Skeletal muscle cell (primary cell): ENCODE measurements around the gene KNTC1.
"Not testable (repeated sequence)": the region's sequence is repeated elsewhere in the genome, so short reads cannot be mapped to it uniquely, and the experiment has no call there.

Source experiments
- DNase-seq: peaks from one replicate; pipeline ENCODE4 v3.0.0-alpha.2; 2010; ENCODE audit warnings: low read depth
- H3K4me3 ChIP-seq: 2 replicates; pipeline ENCODE4 v1.5.1; 2011; ENCODE audit warnings: low read depth, mild to moderate bottlenecking, control low read depth, low read length, moderate library complexity

The KNTC1 gene

DNA sequence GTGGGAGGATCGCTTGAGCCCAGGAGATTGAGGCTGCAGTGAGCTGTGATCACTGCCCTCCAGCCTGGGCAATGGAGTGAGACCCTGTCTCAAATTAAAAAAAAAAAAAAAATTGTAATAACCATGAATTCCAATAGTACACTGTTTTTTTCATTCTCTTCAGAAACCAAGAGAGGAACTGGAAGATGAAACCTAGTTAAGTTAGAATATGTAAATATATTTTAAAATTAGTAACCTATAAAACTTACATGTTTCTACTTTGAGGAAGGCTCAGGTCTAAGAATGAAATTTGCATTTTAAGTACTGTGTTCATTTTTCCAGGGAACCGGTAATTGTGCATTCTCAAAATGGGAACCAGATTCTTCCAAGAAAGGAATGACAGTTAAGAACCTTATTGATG is 18.8 kb downstream of the KNTC1 start:
- no peak overlapping the region for H3K4me3 ChIP-seq
- no peak for DNase-seq

DNA sequence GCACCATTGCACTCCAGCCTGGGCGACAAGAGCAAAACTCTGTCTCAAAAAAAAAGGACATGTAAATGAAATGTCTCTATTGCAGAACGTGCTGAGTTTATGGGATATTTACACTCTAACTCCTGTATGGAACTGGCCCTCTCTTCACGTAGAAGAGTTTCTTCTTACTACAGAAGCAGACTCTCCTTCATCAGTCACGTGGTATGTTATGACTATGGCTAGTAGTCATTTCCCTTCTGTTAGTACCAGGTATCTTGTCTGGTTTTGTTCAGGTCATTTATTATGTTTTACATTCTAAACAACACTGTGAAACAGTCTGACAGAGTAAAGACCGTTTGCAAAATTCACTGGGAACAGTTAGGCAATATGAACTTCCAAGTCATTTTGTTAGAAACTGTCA is 20.3 kb downstream of the KNTC1 start:
- H3K4me3 ChIP-seq = no peak overlapping the region
- DNase-seq = no peak

GRCh38 chr12:122558745-122559641 is 31.9 kb downstream of the KNTC1 start:
- no peak for DNase-seq
- no peak overlapping the region for H3K4me3 ChIP-seq

DNA sequence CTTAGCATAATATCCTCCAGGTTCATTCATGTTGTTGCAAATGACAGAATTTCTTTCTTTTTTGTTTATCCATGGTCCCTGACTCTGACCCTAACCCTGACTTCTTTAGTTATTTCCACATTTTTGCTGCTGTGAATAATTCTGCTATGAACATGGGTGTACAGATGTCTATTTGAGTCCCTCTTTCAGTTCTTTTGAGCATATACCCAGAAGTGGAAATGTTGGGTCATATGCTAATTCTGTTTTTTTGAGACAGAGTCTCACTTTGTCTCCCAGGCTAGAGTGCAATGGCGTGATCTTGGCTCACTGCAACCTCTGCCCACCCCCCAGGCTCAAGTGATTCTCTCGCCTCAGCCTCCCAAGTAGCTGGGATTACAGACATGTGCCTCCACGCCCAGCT is 33.1 kb downstream of the KNTC1 start:
- DNase-seq = no peak
- H3K4me3 ChIP-seq = no peak overlapping the region

GRCh38 chr12:122563361-122563760 is 36.3 kb downstream of the KNTC1 start:
- DNase-seq = no peak
- no peak overlapping the region for H3K4me3 ChIP-seq

- not testable (repeated sequence) for H3K4me3 ChIP-seq, DNase-seq
Observed at GRCh38 chr12:122566816-122567215, 39.8 kb downstream of the KNTC1 start.

DNA sequence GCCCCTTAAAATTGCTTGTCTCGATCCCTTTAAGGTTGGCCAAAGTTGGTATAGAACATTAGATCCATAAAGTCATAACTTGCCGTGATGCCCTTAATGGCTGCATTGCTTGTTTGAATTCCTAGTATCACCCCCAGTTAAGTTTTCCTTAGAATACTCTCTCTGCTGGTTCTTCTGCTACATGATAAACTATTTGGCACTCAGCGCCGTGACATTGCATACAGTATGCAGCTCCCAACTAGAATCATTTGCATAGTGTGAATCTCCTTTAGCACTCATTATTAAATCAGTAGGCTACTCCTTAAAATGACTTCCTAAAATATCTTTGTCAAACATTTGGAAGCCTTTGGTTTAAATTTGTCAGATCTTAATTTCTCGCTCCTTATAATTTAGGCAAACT is 42.2 kb downstream of the KNTC1 start:
- H3K4me3 ChIP-seq = no peak overlapping the region
- DNase-seq = no peak

GRCh38 chr12:122570006-122570405 is 43.0 kb downstream of the KNTC1 start:
- DNase-seq, H3K4me3 ChIP-seq: not testable (repeated sequence)

DNA sequence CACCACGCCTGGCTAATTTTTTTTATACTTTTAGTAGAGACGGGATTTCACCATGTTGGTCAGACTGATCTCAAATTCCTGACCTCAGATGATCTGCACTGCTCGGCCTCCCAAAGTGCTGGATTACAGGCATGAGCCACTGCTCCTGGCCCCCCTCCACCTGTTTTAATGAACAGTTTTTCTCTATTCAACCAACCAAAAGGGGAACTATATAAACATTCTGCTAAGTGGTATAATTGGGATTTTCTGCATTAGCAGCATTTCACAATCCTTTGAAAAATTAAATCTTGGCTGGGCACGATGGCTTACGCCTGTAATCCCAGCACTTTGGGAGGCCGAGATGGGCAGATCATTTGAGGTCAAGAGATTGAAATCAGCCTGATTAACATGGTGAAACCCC is 44.8 kb downstream of the KNTC1 start:
- DNase-seq = no peak
- H3K4me3 ChIP-seq = no peak overlapping the region

DNA sequence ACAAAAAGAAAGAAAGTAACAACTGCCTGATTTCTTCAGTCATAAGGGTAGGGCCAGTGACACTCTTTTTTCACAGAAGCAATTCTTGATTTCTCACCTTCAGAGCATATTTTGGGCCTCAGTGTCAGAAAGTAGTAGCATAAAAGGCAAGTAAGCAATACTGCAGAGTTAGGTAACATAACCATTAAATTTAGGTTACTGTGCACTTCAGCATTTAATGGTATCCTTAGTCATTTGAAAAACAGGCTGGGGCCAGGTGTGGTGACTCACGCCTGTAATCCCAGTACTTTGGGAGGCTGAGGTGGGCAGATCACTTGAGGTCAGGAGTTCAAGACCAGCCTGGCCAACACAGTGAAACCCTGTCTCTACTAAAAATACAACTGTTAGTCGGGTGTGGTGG is 56.2 kb downstream of the KNTC1 start:
- not testable (repeated sequence) for H3K4me3 ChIP-seq, DNase-seq

GRCh38 chr12:122584177-122584863 is 57.3 kb downstream of the KNTC1 start:
- H3K4me3 ChIP-seq = no peak overlapping the region
- DNase-seq = no peak

- no peak for DNase-seq
- H3K4me3 ChIP-seq = no peak overlapping the region
Observed at GRCh38 chr12:122590990-122591389, 63.9 kb downstream of the KNTC1 start.

- DNase-seq, H3K4me3 ChIP-seq: not testable (repeated sequence)
Observed at GRCh38 chr12:122591966-122592365, 64.9 kb downstream of the KNTC1 start.

DNA sequence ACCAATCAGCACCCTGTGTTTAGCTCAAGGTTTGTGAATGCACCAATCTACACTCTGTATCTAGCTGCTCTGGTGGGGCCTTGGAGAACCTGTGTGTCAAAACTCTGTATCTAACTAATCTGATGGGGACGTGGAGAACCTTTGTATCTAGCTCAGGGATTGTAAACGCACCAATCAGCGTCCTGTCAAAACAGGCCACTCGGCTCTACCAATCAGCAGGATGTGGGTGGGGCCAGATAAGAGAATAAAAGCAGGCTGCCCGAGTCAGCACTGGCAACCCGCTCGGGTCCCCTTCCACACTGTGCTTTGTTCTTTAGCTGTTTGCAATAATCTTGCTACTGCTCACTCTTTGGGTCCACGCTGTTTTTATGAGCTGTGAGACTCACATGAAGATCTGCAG is 65.5 kb downstream of the KNTC1 start:
- not testable (repeated sequence) for DNase-seq, H3K4me3 ChIP-seq

DNA sequence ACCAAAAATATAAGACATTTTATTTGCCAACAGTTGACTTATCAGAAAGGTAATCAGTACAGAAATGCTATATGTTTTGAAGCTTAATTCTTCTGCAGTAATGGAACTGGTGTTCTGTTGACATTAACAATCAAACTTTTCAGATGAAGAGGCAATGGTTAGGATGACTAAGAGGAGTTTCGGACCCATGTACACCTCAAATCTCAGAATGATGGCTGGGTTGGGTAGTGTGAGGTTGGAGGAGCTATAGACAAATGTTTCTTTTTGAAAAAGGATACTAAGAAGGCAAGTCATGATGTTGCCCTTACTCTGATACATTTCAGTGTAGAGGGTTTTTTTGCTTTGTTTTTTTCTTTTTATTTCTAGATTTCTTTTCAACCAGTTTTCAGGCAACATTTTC is 66.9 kb downstream of the KNTC1 start:
- H3K4me3 ChIP-seq = no peak overlapping the region
- no peak for DNase-seq

DNA sequence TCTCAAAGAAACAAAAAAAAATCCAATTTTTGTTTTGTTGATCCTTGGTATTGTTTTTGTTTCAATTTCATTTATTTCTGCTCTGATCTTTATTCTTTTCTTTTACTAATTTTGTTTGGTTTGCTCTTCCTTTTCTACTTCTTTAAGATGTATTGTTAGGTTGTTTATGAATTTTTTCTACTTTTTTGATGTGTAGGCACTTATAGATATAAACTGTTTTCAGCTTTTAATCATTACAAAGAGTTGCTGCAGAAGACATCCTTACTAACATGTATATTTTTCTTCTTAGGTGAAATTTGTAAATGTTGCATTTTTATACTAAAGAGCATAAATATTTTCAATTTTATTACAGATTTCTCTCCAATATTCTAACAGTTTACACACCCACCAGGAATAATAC is 69.8 kb downstream of the KNTC1 start:
- no peak overlapping the region for H3K4me3 ChIP-seq
- DNase-seq = no peak

- no peak overlapping the region for H3K4me3 ChIP-seq
- DNase-seq = no peak
Observed at GRCh38 chr12:122602456-122602855, 75.4 kb downstream of the KNTC1 start.

DNA sequence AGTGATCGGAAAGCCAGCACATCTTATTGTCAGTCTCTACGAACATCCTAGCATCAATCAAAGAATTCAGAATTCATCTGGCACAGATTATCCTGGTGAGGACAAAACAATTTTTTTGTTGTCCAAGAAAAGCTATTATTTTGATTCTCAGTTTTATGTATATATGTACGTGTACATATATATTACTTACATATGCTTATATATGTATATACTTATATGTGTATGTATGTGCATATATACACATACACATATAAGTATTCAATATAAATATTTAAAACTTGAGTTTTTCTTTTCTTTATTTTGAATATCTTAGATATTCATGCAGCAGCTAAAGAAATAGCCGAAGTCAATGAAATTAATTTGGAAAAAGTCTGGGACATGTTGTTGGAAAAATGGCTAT is 77.9 kb downstream of the KNTC1 start:
- no peak for DNase-seq
- H3K4me3 ChIP-seq = no peak overlapping the region

- DNase-seq = no peak
- no peak overlapping the region for H3K4me3 ChIP-seq
Observed at GRCh38 chr12:122609732-122610131, 82.7 kb downstream of the KNTC1 start.

DNA sequence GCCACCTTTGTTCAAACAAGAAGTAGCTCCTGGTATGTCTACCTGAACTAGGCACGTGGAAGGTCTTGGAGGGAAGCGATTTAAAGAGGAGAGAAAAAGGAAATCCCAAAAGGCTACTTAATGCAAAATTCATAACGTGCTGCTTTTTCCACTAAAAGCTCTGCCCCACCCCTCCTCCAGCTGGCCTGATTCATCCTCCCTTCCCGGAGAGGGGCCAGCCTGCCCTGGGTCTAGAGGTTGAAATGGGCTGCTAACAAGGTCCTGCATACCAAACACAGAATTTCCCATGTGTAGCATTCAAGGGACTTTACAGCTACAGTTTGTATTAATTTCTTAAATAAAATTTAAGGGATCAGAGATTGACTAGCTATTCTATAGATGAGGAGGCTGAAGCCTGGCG is 83.2 kb downstream of the KNTC1 start:
- no peak for DNase-seq
- no peak overlapping the region for H3K4me3 ChIP-seq

GRCh38 chr12:122610911-122611310 is 83.9 kb downstream of the KNTC1 start:
- no peak overlapping the region for H3K4me3 ChIP-seq
- DNase-seq = no peak
